Sigmoid colon (tissue), 7 donors: ENCODE results near the gene LIMK1. TPM values are rescaled to one million over a fixed set of nuclear protein-coding genes. Genes with fewer than 3 reads are reported as not detected.

Experiments
- DNase-seq: peaks from one replicate; pipeline ENCODE4 v3.0.0-alpha.2; 2019
- H3K27ac ChIP-seq, 4 donors: fragments of 200-600 bp; sonication (generic); one replicate each; pipeline ENCODE4 v1.5.1; 2016 to 2019; ENCODE audit warnings: mild to moderate bottlenecking in 1 of 4
- H3K27me3 ChIP-seq, 3 donors: fragments of 200-600 bp; sonication (generic); one replicate each; pipeline ENCODE4 v1.5.1; 2019; ENCODE audit warnings: mild to moderate bottlenecking in 1 of 3
- H3K36me3 ChIP-seq, 4 donors: fragments of 200-600 bp; sonication (generic); one replicate each; pipeline ENCODE4 v1.5.1; 2016 to 2019
- H3K4me1 ChIP-seq, 4 donors: fragments of 200-600 bp; sonication (generic); one replicate each; pipeline ENCODE4 v1.5.1; 2017 to 2019
- H3K4me3 ChIP-seq, 4 donors: fragments of 200-600 bp; sonication (generic); one replicate each; pipeline ENCODE4 v1.5.1; 2017 to 2019; ENCODE audit warnings: mild to moderate bottlenecking in 2 of 4, moderate library complexity in 1 of 4
- H3K9me3 ChIP-seq, 4 donors: fragments of 200-600 bp in 3 of 4; sonication (generic) in 3 of 4; one replicate each; pipeline versions ENCODE4 v1.5.1 to v1.6.1; 2013 to 2019
- CTCF ChIP-seq, 4 experiments: fragments of 450-650 bp in 3 of 4; fragments of 200-600 bp in 1 of 4; IDR thresholded peaks; one replicate each; pipeline ENCODE4 v1.5.1; 2016 to 2019; ENCODE audit warnings: antibody characterized with exemption in 4 of 4, mild to moderate bottlenecking in 3 of 4, moderate library complexity in 2 of 4
- EP300 ChIP-seq, 4 donors: sonication (generic); formaldehyde crosslinking; IDR thresholded peaks; one replicate each; pipeline ENCODE4 v1.6.1; 2017; ENCODE audit warnings: antibody characterized with exemption in 4 of 4
- POLR2A ChIP-seq, 2 donors: fragments of 450-650 bp; IDR thresholded peaks; one replicate each; pipeline ENCODE4 v1.6.1; 2016; ENCODE audit warnings: antibody characterized with exemption in 2 of 2, mild to moderate bottlenecking in 2 of 2, moderate library complexity in 2 of 2
- POLR2AphosphoS5 ChIP-seq, 4 donors: sonication (generic); formaldehyde crosslinking; IDR thresholded peaks; one replicate each; pipeline ENCODE4 v1.6.1; 2017; ENCODE audit warnings: antibody characterized with exemption in 4 of 4
- WGBS, 2 donors: extraction: QIAGEN DNeasy Blood & Tissue Kit; methylation state at CpG; one replicate each; pipeline ENCODE4 v1.1.7; 2013; 5-methylcytosine and 5-hydroxymethylcytosine counted together
- intact Hi-C: fragments of 100-400 bp; cut with DNase I; formaldehyde crosslinking; loops from one replicate; pipeline ENCODE4 v1.15.1; 2023
- polyA plus RNA-seq, 3 donors: library from polyadenylated mRNA; stranded (reverse); fragments of 200-250 nt; gene quantifications; one replicate each; pipeline ENCODE4 v1.2.3, GENCODE V29; 2013
- total RNA-seq, 4 donors: library from RNA; depleted of rRNA; stranded (reverse); fragments of >200 nt; gene quantifications; one replicate each; pipeline ENCODE4 v1.1.0, GENCODE V29; 2016
- donor health status: healthy with polysubstance abuse.
- donor health status: Bipolar disorder and iron deficiency.
- donor health status: healthy.

Gene LIMK1
- total RNA-seq (10 to 100 TPM in 1 of 4 donors, 1 to 10 TPM in 3; 4.6 to 15.0 (median 6.5) TPM), polyA plus RNA-seq (10 to 100 TPM in 1 of 3 donors, 1 to 10 TPM in 2; 9.6 to 16.3 (median 9.7) TPM)

GRCh38 chr7:74083117-74083876 is at the start of gene LIMK1:
TSS of gene LIMK1 (plus strand) at chr7:74083804. CDS start at chr7:74083991, 187 bp downstream.
- Histone ChIP-seq H3K27me3 (no peaks in the 10 kb centered on the region), H3K9me3 (no peaks in the 10 kb centered on the region), H3K4me3 (peak within 1 kb of the TSS; percentile 58 to 93 (median 76)), H3K27ac (peak within 1 kb of the TSS; percentile 52 to 74 (median 56)), H3K4me1 (peaks cover 0 to 19% (median 15%) of the 10 kb centered on the region in 4 donors), H3K36me3 (no peaks in the 10 kb centered on the region)
- DNase-seq, result peak; percentile 89
- TF ChIP-seq POLR2AphosphoS5 (IDR thresholded peaks at IDR 0.05), result no peak
- TF ChIP-seq EP300 (IDR thresholded peaks at IDR 0.05), result no peak
- no peak for TF ChIP-seq CTCF (IDR thresholded peaks at IDR 0.05)
- no peak for TF ChIP-seq POLR2A (IDR thresholded peaks at IDR 0.05)
- intact Hi-C loops, result loop anchor here (5.0 kb wide), 1 partner anchor 89 kb away; the partner anchor contains the start of gene EIF4H
- WGBS, 2 donors, result 11 to 12% methylated on average over 71 of the region's 71 CpGs

- Histone ChIP-seq H3K27me3 (no peaks in the 10 kb centered on the region), H3K9me3 (no peaks in the 10 kb centered on the region), H3K4me1 (peaks cover 0 to 55% (median 33%) of the 10 kb centered on the region in 4 donors), H3K4me3 (no peak overlapping the region), H3K27ac (peak overlapping the region; percentile 48 to 68 (median 62)), H3K36me3 (peaks cover 11 to 71% (median 32%) of the 10 kb centered on the region in 4 donors)
- intact Hi-C loops, result no loop called here
- no peak for TF ChIP-seq POLR2AphosphoS5 (IDR thresholded peaks at IDR 0.05)
- peak; percentile 88 for DNase-seq
- WGBS, 2 donors, result 72 to 79% methylated on average over 8 of the region's 8 CpGs
Observed at GRCh38 chr7:74037609-74038008, 46.0 kb upstream of the LIMK1 start.

- 59 to 75% methylated on average over 16 of the region's 16 CpGs for WGBS, 2 donors
- no peak overlapping the region for H3K4me3 ChIP-seq
- peak overlapping the region; percentile 48 to 68 (median 62) for H3K27ac ChIP-seq
- no peak for TF ChIP-seq POLR2A (IDR thresholded peaks at IDR 0.05)
- TF ChIP-seq CTCF (IDR thresholded peaks at IDR 0.05), result no peak
- peak; percentile 26 to 46 (median 42) for TF ChIP-seq POLR2AphosphoS5 (IDR thresholded peaks at IDR 0.05)
- H3K27me3 ChIP-seq, result no peaks in the 10 kb centered on the region
- H3K36me3 ChIP-seq, result peaks cover 11 to 71% (median 32%) of the 10 kb centered on the region in 4 donors
- peak; percentile 91 for DNase-seq
- peaks cover 0 to 55% (median 33%) of the 10 kb centered on the region in 4 donors for H3K4me1 ChIP-seq
- H3K9me3 ChIP-seq, result no peaks in the 10 kb centered on the region
- intact Hi-C loops, result no loop called here
Observed at GRCh38 chr7:74038194-74038961, 45.2 kb upstream of the LIMK1 start.

- peaks cover 0 to 52% (median 32%) of the 10 kb centered on the region in 4 donors for H3K4me1 ChIP-seq
- H3K27ac ChIP-seq, result peak overlapping the region; percentile 20 to 68 (median 48)
- peaks cover 11 to 71% (median 32%) of the 10 kb centered on the region in 4 donors for H3K36me3 ChIP-seq
Observed at GRCh38 chr7:74039337-74039736, 44.3 kb upstream of the LIMK1 start.

More at GRCh38 chr7:74039337-74039736, 44.3 kb upstream of the LIMK1 start:
- Histone ChIP-seq H3K27me3 (no peaks in the 10 kb centered on the region), H3K4me3 (no peak overlapping the region), H3K9me3 (no peaks in the 10 kb centered on the region)
- DNase-seq, result no peak
- WGBS, 2 donors, result 81 to 86% methylated on average over 11 of the region's 11 CpGs
- intact Hi-C loops, result no loop called here
- TF ChIP-seq POLR2AphosphoS5 (IDR thresholded peaks at IDR 0.05) (no peak), EP300 (IDR thresholded peaks at IDR 0.05) (no peak), POLR2A (IDR thresholded peaks at IDR 0.05) (no peak), CTCF (IDR thresholded peaks at IDR 0.05) (no peak)
